ENCODE results near the gene DHRS4L2.
"Not testable (repeated sequence)": the region's sequence is repeated elsewhere in the genome, so short reads cannot be mapped to it uniquely, and the experiment has no call there.

The DHRS4L2 gene

GRCh38 chr14:24018978-24019377, 30.2 kb downstream of the DHRS4L2 start:
- not testable (repeated sequence) for DNase-seq (ENCODE audit: low read depth)

DNA sequence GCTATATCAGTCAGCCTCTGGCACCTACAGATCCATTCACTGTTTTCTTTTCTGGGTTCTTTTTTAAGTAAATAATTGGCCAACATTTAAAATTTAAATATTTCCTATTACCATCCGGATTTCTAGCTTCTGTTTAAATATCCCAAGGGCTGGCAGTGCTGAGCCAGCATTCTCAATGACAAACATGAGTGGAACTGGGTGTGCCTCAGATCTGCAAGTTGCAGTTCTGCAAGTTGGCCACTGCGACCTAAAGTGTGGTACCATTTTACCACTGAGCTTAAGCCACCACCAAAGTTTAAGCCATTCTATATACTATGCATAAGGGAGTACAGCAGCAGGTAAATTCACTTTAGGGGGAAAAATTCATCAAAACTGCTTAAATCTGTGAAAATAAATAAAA, 31.2 kb downstream of the DHRS4L2 start:
- DNase-seq (ENCODE audit: low read depth) = not testable (repeated sequence)

GRCh38 chr14:24020520-24020919, 31.8 kb downstream of the DHRS4L2 start:
- DNase-seq (ENCODE audit: low read depth) = not testable (repeated sequence)

DNA sequence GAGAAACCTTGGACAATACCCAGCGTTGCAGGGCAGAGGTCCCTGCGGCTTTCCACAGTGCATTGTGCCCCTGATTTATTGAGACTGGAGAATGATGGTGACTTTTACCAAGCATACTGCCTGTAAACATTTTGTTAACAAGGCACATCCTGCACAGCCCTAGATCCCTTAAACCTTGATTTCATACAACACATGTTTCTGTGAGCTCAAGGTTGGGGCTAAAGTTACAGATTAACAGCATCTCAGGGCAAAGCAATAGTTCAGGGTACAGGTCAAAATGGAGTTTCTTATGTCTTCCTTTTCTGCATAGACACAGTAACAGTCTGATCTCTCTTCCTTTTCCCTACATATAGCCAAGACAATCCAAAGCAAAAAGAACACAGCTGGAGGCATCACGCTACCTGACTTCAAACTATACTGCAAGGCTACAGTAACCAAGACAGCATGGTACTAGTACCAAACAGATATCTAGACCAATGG, 36.2 kb downstream of the DHRS4L2 start:
- not testable (repeated sequence) for DNase-seq (ENCODE audit: low read depth)

DNA sequence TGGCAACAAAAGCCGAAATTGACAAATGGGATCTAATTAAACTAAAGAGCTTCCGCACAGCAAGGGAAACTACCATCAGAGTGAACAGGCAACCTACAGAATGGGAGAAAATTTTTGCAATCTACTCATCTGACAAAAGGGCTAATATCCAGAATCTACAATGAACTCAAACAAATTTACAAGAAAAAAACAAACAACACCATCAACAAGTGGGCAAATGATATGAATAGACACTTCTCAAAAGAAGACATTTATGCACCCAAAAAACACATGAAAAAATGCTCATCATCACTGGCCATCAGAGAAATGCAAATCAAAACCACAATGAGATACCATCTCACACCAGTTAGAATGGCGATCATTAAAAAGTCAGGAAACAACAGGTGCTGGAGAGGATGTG, 41.0 kb downstream of the DHRS4L2 start:
- not testable (repeated sequence) for DNase-seq (ENCODE audit: low read depth)

DNA sequence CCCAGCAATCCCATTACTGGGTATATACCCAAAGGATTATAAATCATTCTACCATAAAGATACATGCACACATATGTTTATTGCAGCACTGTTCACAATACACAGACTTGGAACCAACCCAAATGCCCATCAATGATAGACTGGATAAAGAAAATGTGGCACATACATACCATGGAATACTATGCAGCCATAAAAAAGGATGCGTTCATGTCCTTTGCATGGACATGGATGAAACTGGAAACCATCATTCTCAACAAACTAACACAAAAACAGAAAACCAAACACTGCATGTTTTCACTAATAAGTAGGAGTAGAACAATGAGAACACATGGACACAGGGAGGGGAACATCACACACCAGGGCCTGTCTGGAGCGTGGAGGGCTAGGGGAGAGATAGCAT, 42.6 kb downstream of the DHRS4L2 start:
- DNase-seq (ENCODE audit: low read depth) = not testable (repeated sequence)

- DNase-seq (ENCODE audit: low read depth) = no peak
Measured at GRCh38 chr14:24032727-24033418, 44.1 kb downstream of the DHRS4L2 start.

GRCh38 chr14:24035769-24036168, 47.0 kb downstream of the DHRS4L2 start:
- DNase-seq (ENCODE audit: low read depth) = not testable (repeated sequence)

DNA sequence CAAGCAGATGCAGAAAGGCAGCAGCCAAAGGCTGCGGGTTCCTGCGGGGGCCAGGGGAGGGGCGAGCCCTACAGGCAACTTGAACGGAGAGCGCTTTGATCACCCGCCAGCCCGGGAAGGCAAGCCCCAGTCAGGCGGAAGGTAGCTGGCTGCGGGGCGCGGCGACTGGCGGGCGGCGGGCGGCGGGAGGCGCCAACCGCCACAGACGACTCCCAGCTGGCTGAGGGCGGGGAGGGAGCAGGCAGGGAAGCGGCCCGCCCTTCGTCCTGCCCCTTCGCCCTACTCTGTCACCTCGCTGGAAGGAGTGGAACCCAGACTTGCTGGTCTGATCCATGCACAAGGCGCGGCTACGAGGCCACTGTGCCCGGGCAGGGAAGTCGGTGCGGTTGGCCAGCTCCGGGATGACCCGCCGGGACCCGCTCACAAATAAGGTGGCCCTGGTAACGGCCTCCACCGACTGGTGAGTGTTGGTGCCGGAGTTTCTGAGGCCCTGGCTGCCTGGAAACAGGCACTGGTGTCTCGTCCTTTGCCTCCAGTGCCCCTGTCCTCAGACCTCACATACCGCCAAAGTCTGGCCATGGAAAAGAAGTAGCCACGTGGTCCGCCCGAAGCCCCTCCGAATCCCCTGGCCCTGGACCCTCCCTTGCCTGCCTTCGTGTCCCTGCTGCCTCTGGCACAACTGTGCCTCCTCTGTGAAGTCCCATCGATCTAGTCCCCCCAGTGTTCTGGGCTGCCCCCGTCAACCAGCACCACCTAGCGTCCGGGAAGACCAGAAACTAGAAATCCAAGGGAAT, 47.6 kb downstream of the DHRS4L2 start:
- peak; percentile 48 for DNase-seq (ENCODE audit: low read depth)

- not testable (repeated sequence) for DNase-seq (ENCODE audit: low read depth)
Measured at GRCh38 chr14:24036963-24037657, 48.4 kb downstream of the DHRS4L2 start.

- DNase-seq (ENCODE audit: low read depth) = no peak
Measured at GRCh38 chr14:24037658-24038037, 48.9 kb downstream of the DHRS4L2 start.

DNA sequence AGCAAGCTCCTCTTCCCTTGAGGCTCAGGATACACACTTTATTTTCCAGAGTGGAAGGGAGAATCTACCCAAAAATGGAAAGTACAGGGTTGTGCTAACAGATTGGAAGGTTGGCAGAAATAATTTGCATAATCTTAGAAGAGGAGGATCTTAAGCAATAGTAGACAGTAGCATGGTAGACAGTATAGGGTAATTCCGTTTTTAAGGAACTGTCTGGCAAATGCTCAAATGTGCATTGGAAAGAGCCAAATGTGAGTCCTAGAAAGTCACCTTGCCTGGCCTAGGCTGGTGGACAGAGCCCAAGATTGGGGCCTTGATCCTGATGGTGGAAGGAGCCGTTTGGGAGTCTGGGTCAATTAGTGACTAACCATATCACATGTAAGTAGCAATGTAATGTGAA, 50.0 kb downstream of the DHRS4L2 start:
- DNase-seq (ENCODE audit: low read depth) = no peak

DNA sequence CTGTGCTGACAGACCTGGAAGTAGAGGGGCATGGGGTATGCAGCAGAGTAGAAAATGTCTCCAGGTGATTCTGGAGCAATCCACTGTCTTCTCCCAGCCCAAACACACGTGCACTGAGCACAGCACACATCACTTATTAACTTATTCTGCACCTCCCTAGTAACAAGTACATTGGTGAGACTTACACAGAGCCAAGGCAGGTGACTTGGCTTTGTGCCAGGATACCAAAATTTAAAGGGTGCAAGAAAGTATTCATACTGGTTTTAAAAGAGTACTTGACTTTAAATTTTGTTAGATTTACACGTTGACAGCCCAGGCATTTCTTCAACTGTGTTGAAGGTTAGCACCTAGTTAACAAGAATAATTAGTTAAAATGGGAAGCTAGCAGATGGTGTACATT, 52.0 kb downstream of the DHRS4L2 start:
- DNase-seq (ENCODE audit: low read depth) = no peak

- DNase-seq (ENCODE audit: low read depth) = no peak
Measured at GRCh38 chr14:24042746-24043145, 54.0 kb downstream of the DHRS4L2 start.

DNA sequence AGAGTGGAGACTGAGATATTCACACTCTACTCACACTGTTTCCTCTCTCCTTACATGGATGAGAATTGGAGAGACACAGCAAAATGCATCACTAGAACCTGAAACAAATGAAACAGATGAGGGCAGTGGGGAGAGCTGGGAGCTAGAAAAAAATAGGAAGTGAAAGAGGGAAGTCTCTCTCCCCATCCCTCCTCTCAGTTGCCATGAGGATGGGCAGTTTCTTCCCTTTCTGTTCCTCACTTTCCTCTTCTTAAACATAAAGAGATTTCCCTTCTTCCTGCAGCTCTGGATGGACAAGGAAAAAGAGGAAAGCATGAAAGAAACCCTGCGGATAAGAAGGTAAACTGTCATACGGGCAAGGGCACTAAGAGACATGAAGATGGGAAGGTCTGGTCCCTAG, 60.3 kb downstream of the DHRS4L2 start:
- not testable (repeated sequence) for DNase-seq (ENCODE audit: low read depth)

DNA sequence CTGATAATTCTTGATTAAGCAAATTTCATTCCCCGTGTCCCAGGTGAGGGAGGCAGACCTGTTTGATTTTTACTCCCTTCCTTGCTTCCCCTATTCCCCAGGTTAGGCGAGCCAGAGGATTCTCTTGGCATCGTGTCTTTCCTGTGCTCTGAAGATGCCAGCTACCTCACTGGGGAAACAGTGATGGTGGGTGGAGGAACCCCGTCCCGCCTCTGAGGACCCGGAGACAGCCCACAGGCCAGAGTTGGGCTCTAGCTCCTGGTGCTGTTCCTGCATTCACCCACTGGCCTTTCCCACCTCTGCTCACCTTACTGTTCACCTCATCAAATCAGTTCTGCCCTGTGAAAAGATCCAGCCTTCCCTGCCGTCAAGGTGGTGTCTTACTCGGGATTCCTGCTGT, 62.0 kb downstream of the DHRS4L2 start:
- not testable (repeated sequence) for DNase-seq (ENCODE audit: low read depth)

DNA sequence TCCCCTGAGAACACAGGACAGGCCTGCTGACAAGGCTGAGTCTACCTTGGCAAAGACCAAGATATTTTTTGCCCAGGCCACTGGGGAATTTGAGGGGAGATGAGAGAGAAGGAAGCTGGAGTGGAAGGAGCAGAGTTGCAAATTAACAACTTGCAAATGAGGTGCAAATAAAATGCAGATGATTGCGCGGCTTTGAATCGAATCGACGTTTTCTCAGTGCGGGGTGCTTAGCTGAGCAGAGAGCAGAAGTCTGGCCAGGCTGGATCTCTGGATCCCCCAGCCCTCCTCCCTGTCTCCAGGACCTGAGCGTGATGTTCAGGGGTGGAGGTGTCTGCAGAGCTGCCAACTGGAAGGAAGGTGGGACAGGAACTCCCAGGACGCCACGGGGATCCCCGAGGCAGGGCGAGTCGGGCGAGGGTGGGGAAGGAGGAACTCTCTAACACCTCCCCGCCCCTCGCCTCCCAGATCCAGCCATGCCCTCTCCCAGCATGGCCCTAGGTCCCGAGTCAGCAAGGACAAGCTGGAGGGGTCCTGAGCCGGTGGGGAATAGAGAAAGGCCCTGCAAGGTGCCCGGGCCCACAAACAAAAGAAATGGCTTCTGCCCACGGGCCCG, 62.6 kb downstream of the DHRS4L2 start:
- no peak for DNase-seq (ENCODE audit: low read depth)

DNA sequence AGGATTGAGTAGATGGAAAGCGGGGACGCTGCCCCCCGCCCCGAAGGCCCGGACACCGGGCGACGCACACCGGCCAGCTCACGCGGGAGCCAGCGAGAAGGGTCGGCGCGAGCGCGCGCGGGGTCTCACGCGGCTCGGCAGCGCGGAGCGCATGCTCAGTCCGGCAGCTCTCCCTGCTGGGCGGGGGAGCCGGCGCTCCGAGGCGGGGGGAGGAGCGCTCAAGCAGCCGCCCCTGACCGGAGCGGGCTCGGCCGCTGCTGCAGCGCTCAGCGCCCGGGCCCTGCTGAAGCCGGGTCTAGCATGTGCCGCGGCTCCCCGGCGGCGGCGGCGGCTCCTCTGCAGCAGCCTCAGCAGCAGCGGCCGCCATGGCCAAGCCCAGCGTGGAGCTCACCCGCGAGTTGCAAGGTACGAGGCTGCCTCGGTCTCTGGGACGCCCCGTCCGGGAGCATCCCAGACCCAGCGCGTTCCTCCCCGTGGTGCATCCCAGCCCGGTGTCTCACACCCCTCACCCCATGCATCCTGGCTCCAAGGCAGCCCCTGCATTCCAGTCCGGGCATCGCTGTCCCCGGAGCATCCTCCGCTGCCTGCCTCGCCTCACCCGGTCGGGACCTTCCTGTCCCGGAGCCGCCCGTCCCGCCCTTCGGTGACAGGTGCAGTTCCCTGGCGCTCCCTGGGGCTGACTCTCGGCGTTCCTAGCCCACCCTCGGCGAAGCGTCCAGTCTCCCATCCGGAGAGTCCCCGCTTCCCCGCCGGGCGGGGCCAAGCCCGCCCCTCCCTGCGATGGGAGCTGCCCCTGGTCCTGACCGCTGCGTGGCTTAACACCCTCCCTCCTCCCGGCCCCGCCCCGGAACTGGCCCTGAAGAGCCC, 63.3 kb downstream of the DHRS4L2 start, which contains the start of gene CARMIL3:
TSS of gene CARMIL3 (plus strand) at position 221 of the 867 bp plus-strand sequence. CDS start at position 366, 145 bp downstream.
- DNase-seq (ENCODE audit: low read depth) = peak; percentile 36

DNA sequence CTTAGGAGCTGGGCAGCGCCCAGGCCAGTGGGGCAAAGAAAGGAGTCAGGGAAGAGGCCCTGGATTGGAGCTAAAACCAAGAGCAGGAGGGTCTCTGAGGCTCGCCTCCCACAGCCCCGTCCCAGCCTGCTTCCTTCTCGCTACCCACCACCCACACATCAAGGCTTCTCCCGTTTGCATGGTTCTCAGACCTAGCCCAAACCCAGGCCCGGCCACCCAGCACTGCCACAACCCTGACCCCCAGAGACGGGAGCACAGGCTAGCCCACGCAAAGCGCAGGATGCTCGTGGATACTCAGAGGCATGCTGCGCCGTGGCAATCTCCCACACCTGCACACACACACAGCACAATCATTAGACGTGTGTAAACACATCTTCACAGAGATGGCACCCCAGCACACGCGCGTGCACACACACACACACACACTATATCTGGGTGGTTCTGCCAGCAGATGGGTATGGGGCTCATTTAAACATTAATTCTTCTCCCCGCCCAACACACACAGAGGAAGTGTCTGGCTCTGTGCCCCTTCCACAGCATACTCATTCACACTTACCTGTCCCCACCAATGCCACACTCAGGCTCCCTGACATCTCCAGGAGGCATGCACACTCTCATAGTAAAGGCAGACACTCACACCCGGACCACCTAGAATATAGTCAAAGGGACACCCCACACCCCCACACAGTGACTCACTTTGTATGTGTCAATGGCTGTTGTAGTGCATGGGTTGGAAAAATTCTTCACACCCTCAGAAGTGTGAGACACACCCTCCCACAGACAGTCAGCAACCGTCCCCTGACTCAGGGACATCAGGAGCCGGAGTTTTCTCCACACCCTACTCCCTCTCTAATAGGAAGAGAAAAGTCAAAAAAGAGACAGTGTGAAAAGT, 64.2 kb downstream of the DHRS4L2 start:
- peak; percentile 63 for DNase-seq (ENCODE audit: low read depth)
